HEK293T (cell line): Measurements from ENCODE around the gene PDZD2.

ENCODE experiments used
- BHLHE40 ChIP-seq: fragments of 450-650 bp; IDR thresholded peaks from 2 replicates; pipeline ENCODE4 v1.6.1; 2016; ENCODE audit warnings: mild to moderate bottlenecking, moderate library complexity, borderline replicate concordance
- HDGF ChIP-seq: fragments of 450-650 bp; IDR thresholded peaks from 2 replicates; pipeline ENCODE4 v1.6.1; 2017; ENCODE audit warnings: antibody characterized with exemption, borderline replicate concordance

GRCh38 chr5:31753700-31754357 lies 114.9 kb downstream of the PDZD2 start:
- TF ChIP-seq BHLHE40 (no peak), HDGF (no peak)
